Stimulated activated CD4-positive, alpha-beta T cell treated with anti-CD3 and anti-CD28 coated beads, Interleukin-15, amount 100 ng/mL, for 1 hour (primary cell): ENCODE data around the gene C14orf180.

ENCODE experiments used
- DNase-seq, 2 donors: peaks; one replicate each; pipeline ENCODE4 v3.0.0-alpha.2; 2020; ENCODE audit warnings: low read depth in 1 of 2, low spot score in 1 of 2

The C14orf180 gene

GRCh38 chr14:104592292-104592672 is 12.7 kb downstream of the C14orf180 start:
- no peak for DNase-seq

- no peak for DNase-seq
These were observed 13.2 kb downstream of the C14orf180 start for GRCh38 chr14:104592785-104593184.

- no peak for DNase-seq
These were observed 13.7 kb downstream of the C14orf180 start for GRCh38 chr14:104593241-104593701.

- DNase-seq, result no peak
These were observed 14.2 kb downstream of the C14orf180 start for GRCh38 chr14:104593710-104594136.

- no peak for DNase-seq
These were observed 14.9 kb downstream of the C14orf180 start for GRCh38 chr14:104594310-104595046.

- DNase-seq, result no peak
These were observed 15.6 kb downstream of the C14orf180 start for GRCh38 chr14:104595116-104595675.

- no peak for DNase-seq
These were observed 16.4 kb downstream of the C14orf180 start for GRCh38 chr14:104595911-104596450.

- no peak for DNase-seq
These were observed 16.9 kb downstream of the C14orf180 start for GRCh38 chr14:104596451-104596918.

- no peak for DNase-seq
These were observed 17.4 kb downstream of the C14orf180 start for GRCh38 chr14:104596927-104597351.

GRCh38 chr14:104597576-104597975 is 18.0 kb downstream of the C14orf180 start:
- no peak for DNase-seq

- no peak for DNase-seq
These were observed 18.7 kb downstream of the C14orf180 start for GRCh38 chr14:104598039-104598909.

GRCh38 chr14:104598910-104599273 is 19.3 kb downstream of the C14orf180 start:
- DNase-seq, result no peak

GRCh38 chr14:104599446-104599845 is 19.9 kb downstream of the C14orf180 start:
- DNase-seq, result no peak

- DNase-seq, result no peak
These were observed 20.6 kb downstream of the C14orf180 start for GRCh38 chr14:104600141-104600643.

- no peak for DNase-seq
These were observed 21.2 kb downstream of the C14orf180 start for GRCh38 chr14:104600805-104601204.

- DNase-seq, result no peak
These were observed 22.2 kb downstream of the C14orf180 start for GRCh38 chr14:104601786-104602185.

GRCh38 chr14:104602315-104602932 is 22.9 kb downstream of the C14orf180 start:
- no peak for DNase-seq

GRCh38 chr14:104602933-104603325 is 23.4 kb downstream of the C14orf180 start:
- no peak for DNase-seq

- no peak for DNase-seq
These were observed 24.3 kb downstream of the C14orf180 start for GRCh38 chr14:104603711-104604401.
